ENCODE results near the gene OMP.

- TF ChIP-seq ZEB2 (tag by site-specific recombination; IDR thresholded peaks at IDR 0.05) (no peak), ZNF660 (tag by site-specific recombination; IDR thresholded peaks at IDR 0.05) (no peak), ZNF248 (tag by site-specific recombination; IDR thresholded peaks at IDR 0.05) (no peak), ZIC2 (tag by site-specific recombination; IDR thresholded peaks at IDR 0.05) (no peak)
- TF ChIP-seq, protein P1, sequence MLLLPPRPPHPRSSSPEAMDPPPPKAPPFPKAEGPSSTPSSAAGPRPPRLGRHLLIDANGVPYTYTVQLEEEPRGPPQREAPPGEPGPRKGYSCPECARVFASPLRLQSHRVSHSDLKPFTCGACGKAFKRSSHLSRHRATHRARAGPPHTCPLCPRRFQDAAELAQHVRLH (tag by site-specific recombination; IDR thresholded peaks at IDR 0.05): no peak
Measured at GRCh38 chr11:77069969-77070582, 32.6 kb upstream of the OMP start.
